Prostate gland (tissue), 2 donors: ENCODE data around the gene GNPTAB.

ENCODE experiments used
- CTCF ChIP-seq, 4 experiments: fragments of 200-600 bp in 2 of 4; fragments of 450-650 bp in 2 of 4; sonication (generic) in 2 of 4; IDR thresholded peaks; 1 replicate in 3 of 4; 2 replicates in 1 of 4; pipeline ENCODE4 v1.5.1; 2016 to 2019; ENCODE audit warnings: antibody characterized with exemption in 4 of 4, mild to moderate bottlenecking in 2 of 4, moderate library complexity in 2 of 4
- POLR2A ChIP-seq: fragments of 450-650 bp; IDR thresholded peaks from one replicate; pipeline ENCODE4 v1.6.1; 2016; ENCODE audit warnings: antibody characterized with exemption, mild to moderate bottlenecking
- POLR2AphosphoS5 ChIP-seq: sonication (generic); formaldehyde crosslinking; IDR thresholded peaks from one replicate; pipeline ENCODE4 v1.6.1; 2017; ENCODE audit warnings: antibody characterized with exemption

- no peak for TF ChIP-seq CTCF (IDR thresholded peaks at IDR 0.05)
- no peak for TF ChIP-seq POLR2A
- TF ChIP-seq POLR2AphosphoS5, result no peak
These were observed 17.6 kb downstream of the GNPTAB start for GRCh38 chr12:101813117-101813516.
